HepG2 (cell line): Measurements from ENCODE around the gene PSMC5. TPM values are rescaled to one million over a fixed set of nuclear protein-coding genes. Genes with fewer than 3 reads are reported as not detected.

Experiments used
- ATAC-seq: fragments of 200-7000 bp; cut with Tn5 transposase; 3 replicates; pipeline ENCODE4 v1.9.1; 2020; ENCODE audit warnings: mild to moderate bottlenecking, moderate library complexity
- BruUV-seq: library from RNA; stranded (reverse); fragments of 400-500 nt; replicated peaks from 2 replicates; lab custom pipeline; 2021; lab: Mats Ljungman, UMichigan
- CTCF ChIA-PET: fragments of 300-600 bp; formaldehyde crosslinking; extraction: SDS; loops from one replicate; lab custom pipeline; 2021; ENCODE audit warnings: low total read pairs, inconsistent platforms, low intra/inter-chr PET ratio; lab: Yijun Ruan, JAX
- POLR2A ChIA-PET: fragments of 350-600 bp; sonication (Branson Sonifier 250); formaldehyde crosslinking; loops from one replicate; lab custom pipeline; 2020; ENCODE audit warnings: antibody characterized with exemption, inconsistent platforms; lab: Yijun Ruan, JAX
- DNase-seq: peaks from one replicate; pipeline ENCODE4 v3.0.0-alpha.2; 2015; ENCODE audit warnings: low spot score
- FAIRE-seq: peaks from 3 replicates; lab custom pipeline; 2011; peaks lifted over from hg19 to GRCh38; lab: Jason Lieb, UNC
- H2AFZ ChIP-seq: one replicate; pipeline ENCODE4 v1.6.1; 2011; ENCODE audit warnings: low read length, inconsistent platforms
- H3K27ac ChIP-seq: fragments of 300-600 bp; 3 replicates; pipeline ENCODE4 v1.8.0; 2011; ENCODE audit warnings: mixed run types, mild to moderate bottlenecking, mixed read lengths, low read length, inconsistent platforms; ENCODE audit not compliant: insufficient read depth; ENCODE audit errors: extremely low read length
- H3K27me3 ChIP-seq, 2 experiments: fragments of 200-600 bp in 1 of 2; 2 replicates in 1 of 2; 3 replicates in 1 of 2; pipeline versions ENCODE4 v1.6.0 to v1.8.0; 2011; ENCODE audit warnings: low read length in 2 of 2, mild to moderate bottlenecking in 2 of 2, moderate library complexity in 2 of 2, inconsistent platforms in 1 of 2; ENCODE audit not compliant: insufficient read depth in 2 of 2, control insufficient read depth in 1 of 2
- H3K36me3 ChIP-seq, 2 experiments: fragments of 200-600 bp in 1 of 2; replicated peaks in 1 of 2; 2 replicates in 1 of 2; 3 replicates in 1 of 2; pipeline versions ENCODE4 v1.5.1 to v1.8.0; 2011; ENCODE audit warnings: low read length in 2 of 2, inconsistent platforms in 1 of 2; ENCODE audit not compliant: insufficient read depth in 2 of 2, control insufficient read depth in 1 of 2
- H3K4me1 ChIP-seq: 2 replicates; pipeline ENCODE4 v1.5.1; 2012; ENCODE audit warnings: low read length, inconsistent platforms; ENCODE audit not compliant: insufficient read depth
- H3K4me2 ChIP-seq: 2 replicates; pipeline ENCODE4 v1.6.0; 2011; ENCODE audit warnings: low read depth, low read length, inconsistent platforms
- H3K4me3 ChIP-seq, 3 experiments: fragments of 200-600 bp in 1 of 3; sonication (generic), shearing (Covaris generic) in 1 of 3; replicated peaks in 1 of 3; 2 replicates each; pipeline ENCODE4 v1.5.1; 2011 to 2016; ENCODE audit warnings: low read length in 3 of 3, inconsistent platforms in 2 of 3, low read depth in 2 of 3, mild to moderate bottlenecking in 2 of 3, control low read depth in 1 of 3, mixed read lengths in 1 of 3; ENCODE audit not compliant: insufficient read depth in 1 of 3
- H3K79me2 ChIP-seq: one replicate; pipeline ENCODE4 v1.6.1; 2011; ENCODE audit warnings: low read length, inconsistent platforms; ENCODE audit not compliant: insufficient read depth
- H3K9ac ChIP-seq: 2 replicates; pipeline ENCODE4 v1.6.0; 2011; ENCODE audit warnings: mild to moderate bottlenecking, low read depth, low read length, inconsistent platforms; ENCODE audit not compliant: insufficient read depth
- H3K9me3 ChIP-seq: 2 replicates; pipeline ENCODE4 v1.5.1; 2012; ENCODE audit warnings: mild to moderate bottlenecking, low read length
- H4K20me1 ChIP-seq: 2 replicates; pipeline ENCODE4 v1.6.0; 2011; ENCODE audit warnings: inconsistent platforms, mild to moderate bottlenecking, low read length, moderate library complexity; ENCODE audit not compliant: insufficient read depth
- AFF4 ChIP-seq: sonication (generic); formaldehyde crosslinking; IDR thresholded peaks from 2 replicates; pipeline ENCODE4 v1.4.0; 2020; ENCODE audit warnings: missing genetic modification reagents
- BCLAF1 ChIP-seq: fragments of 450-650 bp; IDR thresholded peaks from 2 replicates; pipeline ENCODE4 v1.6.1; 2017; ENCODE audit warnings: mild to moderate bottlenecking
- NAIF1 ChIP-seq: sonication (generic); formaldehyde crosslinking; IDR thresholded peaks from 2 replicates; pipeline ENCODE4 v1.5.0; 2020; ENCODE audit warnings: mild to moderate bottlenecking, missing genetic modification reagents, borderline replicate concordance
- NFIC ChIP-seq: IDR thresholded peaks from 2 replicates; pipeline ENCODE4 v1.6.1; 2012; ENCODE audit warnings: mild to moderate bottlenecking, low read length, inconsistent platforms
- NFYB ChIP-seq: sonication (generic); formaldehyde crosslinking; IDR thresholded peaks from 2 replicates; pipeline ENCODE4 v1.4.0; 2020; ENCODE audit warnings: missing genetic modification reagents
- ZBTB44 ChIP-seq: sonication (generic); formaldehyde crosslinking; IDR thresholded peaks from 2 replicates; pipeline ENCODE4 v1.4.0; 2020; ENCODE audit warnings: missing genetic modification reagents
- ZFP91 ChIP-seq: sonication (generic); formaldehyde crosslinking; IDR thresholded peaks from 2 replicates; pipeline ENCODE4 v1.9.0; 2022; ENCODE audit warnings: missing genetic modification reagents, mild to moderate bottlenecking, borderline replicate concordance
- ZNF329 ChIP-seq: sonication (generic); formaldehyde crosslinking; IDR thresholded peaks from 2 replicates; pipeline ENCODE4 v1.9.0; 2021; ENCODE audit warnings: low read depth, mild to moderate bottlenecking, missing genetic modification reagents
- ZNF460 ChIP-seq: sonication (generic); formaldehyde crosslinking; IDR thresholded peaks from 2 replicates; pipeline ENCODE4 v1.5.1; 2020; ENCODE audit warnings: missing genetic modification reagents, mild to moderate bottlenecking, borderline replicate concordance
- ZNF572 ChIP-seq: sonication (generic); formaldehyde crosslinking; IDR thresholded peaks from 2 replicates; pipeline ENCODE4 v1.5.1; 2020; ENCODE audit warnings: mild to moderate bottlenecking, missing genetic modification reagents
- ZNF670 ChIP-seq: sonication (generic); formaldehyde crosslinking; IDR thresholded peaks from 2 replicates; pipeline ENCODE4 v1.8.0; 2022; ENCODE audit warnings: mild to moderate bottlenecking, missing genetic modification reagents, borderline replicate concordance
- ZNF704 ChIP-seq: sonication (generic); formaldehyde crosslinking; IDR thresholded peaks from 2 replicates; pipeline ENCODE4 v1.8.1; 2023; ENCODE audit warnings: mild to moderate bottlenecking, inconsistent platforms, moderate library complexity, missing genetic modification reagents, borderline replicate concordance
- ZSCAN12 ChIP-seq: sonication (generic); formaldehyde crosslinking; IDR thresholded peaks from 2 replicates; pipeline ENCODE4 v1.9.0; 2021; ENCODE audit warnings: mild to moderate bottlenecking, missing genetic modification reagents
- WGBS: methylation state at CpG from one replicate; pipeline ENCODE4 v1.1.6; 2017; ENCODE audit warnings: low lambda C conversion rate; 5-methylcytosine and 5-hydroxymethylcytosine counted together
- in situ Hi-C: cut with HindIII; loops from 2 replicates; pipeline ENCODE4 v1.10.0; 2017; ENCODE audit warnings: low pct_unique_long_range_greater_than_20kb; ENCODE audit not compliant: extremely low pct_ligation_motif_present
- intact Hi-C: fragments of 100-400 bp; cut with micrococcal nuclease; formaldehyde crosslinking; loops from one replicate; pipeline ENCODE4 v1.10.0; 2022; ENCODE audit not compliant: unreplicated experiment
- polyA plus RNA-seq, 8 experiments: library from polyadenylated mRNA; depleted of rRNA in 3 of 8; stranded (reverse) in 7 of 8; unstranded in 1 of 8; fragments of >200 nt; fragmentation: Illumina TruSeq in 4 of 8; extraction: Trizol in 4 of 8; gene quantifications; 2 replicates each; pipeline versions ENCODE4 v1.2.1 to v1.2.3, GENCODE V29; 2011 to 2016; ENCODE audit warnings: low read depth in 4 of 8, missing spikeins in 1 of 8, mixed read lengths in 1 of 8; ENCODE audit not compliant: insufficient read depth in 1 of 8
- total RNA-seq, 5 experiments: library from RNA; depleted of rRNA; stranded (reverse); fragments of >200 nt; fragmentation: Illumina TruSeq; extraction: Trizol; gene quantifications; 2 replicates each; pipeline ENCODE4 v1.2.3, GENCODE V29; 2016; ENCODE audit warnings: low read depth in 1 of 5

The PSMC5 gene
- total and polyA plus RNA-seq, 2 of the 13 experiments (the other 11 are each of a cell fraction or from before 2014, with no cell fraction given): 35.3 to 128 TPM

- no peaks in the 10 kb centered on the region for H3K9me3 ChIP-seq
- H2AFZ ChIP-seq: no peak overlapping the region
- intact Hi-C loops (no loop called here), in situ Hi-C loops (no loop called here)
- WGBS: 97% methylated on average over 1 of the region's 1 CpG
- ATAC-seq: no peak
- H3K9ac ChIP-seq: no peak overlapping the region
- FAIRE-seq: no peak
- H3K27ac ChIP-seq: no peak overlapping the region
- no peaks in the 10 kb centered on the region for H4K20me1 ChIP-seq
- ChIA-PET CTCF (no interaction called here), POLR2A (interaction anchor here (2.1 kb wide), 1 partner anchor 31 kb away, joined by 9 read pairs; the partner anchor contains the start of genes CCDC47 and DDX42)
- H3K4me2 ChIP-seq: no peak overlapping the region
- peaks cover 42 to 95% of the 10 kb centered on the region in 2 experiments for H3K36me3 ChIP-seq
- DNase-seq: no peak
- no TSS peak for BruUV-seq
- H3K27me3 ChIP-seq: no peaks in the 10 kb centered on the region
- H3K79me2 ChIP-seq: no peaks in the 10 kb centered on the region
- H3K4me1 ChIP-seq: no peaks in the 10 kb centered on the region
- TF ChIP-seq ZNF704: no peak
- TF ChIP-seq BCLAF1: no peak
- no peak for TF ChIP-seq ZBTB44 (CRISPR knock-in tag)
- no peak for TF ChIP-seq ZNF329
- no peak for TF ChIP-seq NAIF1 (CRISPR knock-in tag)
- TF ChIP-seq ZNF460 (CRISPR knock-in tag): no peak
- TF ChIP-seq ZNF572 (CRISPR knock-in tag): no peak
- TF ChIP-seq ZNF670 (CRISPR knock-in tag): no peak
- TF ChIP-seq ZSCAN12: no peak
- no peak for TF ChIP-seq ZFP91 (CRISPR knock-in tag)
- no peak for TF ChIP-seq AFF4
- no peak for TF ChIP-seq NFYB (CRISPR knock-in tag)
- no peak for TF ChIP-seq NFIC
- no peak overlapping the region for H3K4me3 ChIP-seq
These were observed 22.9 kb upstream of the PSMC5 start for GRCh38 chr17:63804328-63804727.
